Measurements from ENCODE around the gene GHDC.
"Not testable (repeated sequence)": the region's sequence is repeated elsewhere in the genome, so short reads cannot be mapped to it uniquely, and the experiment has no call there.

Gene GHDC

GRCh38 chr17:42193969-42194899 is at the start of gene GHDC:
TSS of gene GHDC (minus strand) at chr17:42194494. CDS start at chr17:42193581, 913 bp downstream.
- DNase-seq: peak; percentile 90 to 92

- no peak for DNase-seq
Measured at GRCh38 chr17:42243493-42243982, 49.2 kb upstream of the GHDC start.

- DNase-seq: no peak
Measured at GRCh38 chr17:42241871-42242270, 47.6 kb upstream of the GHDC start.

- DNase-seq: not testable (repeated sequence)
Measured at GRCh38 chr17:42240863-42241262, 46.6 kb upstream of the GHDC start.

GRCh38 chr17:42240201-42240600 is 45.9 kb upstream of the GHDC start:
- no peak for DNase-seq

- DNase-seq: not testable (repeated sequence)
Measured at GRCh38 chr17:42239576-42239975, 45.3 kb upstream of the GHDC start.

GRCh38 chr17:42236760-42237159 is 42.5 kb upstream of the GHDC start:
- no peak for DNase-seq

- DNase-seq: no peak
Measured at GRCh38 chr17:42233994-42234393, 39.7 kb upstream of the GHDC start.

- DNase-seq: no peak
Measured at GRCh38 chr17:42233156-42233555, 38.9 kb upstream of the GHDC start.

- DNase-seq: no peak
Measured at GRCh38 chr17:42230225-42230624, 35.9 kb upstream of the GHDC start.

- DNase-seq: no peak
Measured at GRCh38 chr17:42227849-42228700, 33.8 kb upstream of the GHDC start.

- no peak for DNase-seq
Measured at GRCh38 chr17:42225646-42226045, 31.4 kb upstream of the GHDC start.

- no peak for DNase-seq
Measured at GRCh38 chr17:42224651-42225050, 30.4 kb upstream of the GHDC start.

GRCh38 chr17:42221886-42222745 is 27.8 kb upstream of the GHDC start:
- DNase-seq: peak; percentile 84 to 90

- not testable (repeated sequence) for DNase-seq
Measured at GRCh38 chr17:42219280-42219679, 25.0 kb upstream of the GHDC start.

- DNase-seq: no peak
Measured at GRCh38 chr17:42214156-42214555, 19.9 kb upstream of the GHDC start.

- no peak for DNase-seq
Measured at GRCh38 chr17:42212382-42212781, 18.1 kb upstream of the GHDC start.

GRCh38 chr17:42211921-42212341 is 17.6 kb upstream of the GHDC start:
- DNase-seq: not testable (repeated sequence)

- DNase-seq: no peak
Measured at GRCh38 chr17:42210046-42210445, 15.8 kb upstream of the GHDC start.

- DNase-seq: not testable (repeated sequence)
Measured at GRCh38 chr17:42206153-42206612, 11.9 kb upstream of the GHDC start.

- DNase-seq: no peak
Measured at GRCh38 chr17:42203354-42203753, 9.1 kb upstream of the GHDC start.

GRCh38 chr17:42202696-42203095 is 8.4 kb upstream of the GHDC start:
- DNase-seq: no peak
